Sigmoid colon (tissue), 7 donors: ENCODE results near the gene IL34. TPM values are rescaled to one million over a fixed set of nuclear protein-coding genes. Genes with fewer than 3 reads are reported as not detected.

Experiments
- DNase-seq: peaks from one replicate; pipeline ENCODE4 v3.0.0-alpha.2; 2019
- H3K27ac ChIP-seq, 4 donors: fragments of 200-600 bp; sonication (generic); one replicate each; pipeline ENCODE4 v1.5.1; 2016 to 2019; ENCODE audit warnings: mild to moderate bottlenecking in 1 of 4
- H3K27me3 ChIP-seq, 3 donors: fragments of 200-600 bp; sonication (generic); one replicate each; pipeline ENCODE4 v1.5.1; 2019; ENCODE audit warnings: mild to moderate bottlenecking in 1 of 3
- H3K36me3 ChIP-seq, 4 donors: fragments of 200-600 bp; sonication (generic); one replicate each; pipeline ENCODE4 v1.5.1; 2016 to 2019
- H3K4me1 ChIP-seq, 4 donors: fragments of 200-600 bp; sonication (generic); one replicate each; pipeline ENCODE4 v1.5.1; 2017 to 2019
- H3K4me3 ChIP-seq, 4 donors: fragments of 200-600 bp; sonication (generic); one replicate each; pipeline ENCODE4 v1.5.1; 2017 to 2019; ENCODE audit warnings: mild to moderate bottlenecking in 2 of 4, moderate library complexity in 1 of 4
- H3K9me3 ChIP-seq, 4 donors: fragments of 200-600 bp in 3 of 4; sonication (generic) in 3 of 4; one replicate each; pipeline versions ENCODE4 v1.5.1 to v1.6.1; 2013 to 2019
- CTCF ChIP-seq, 4 experiments: fragments of 450-650 bp in 3 of 4; fragments of 200-600 bp in 1 of 4; IDR thresholded peaks; one replicate each; pipeline ENCODE4 v1.5.1; 2016 to 2019; ENCODE audit warnings: antibody characterized with exemption in 4 of 4, mild to moderate bottlenecking in 3 of 4, moderate library complexity in 2 of 4
- EP300 ChIP-seq, 4 donors: sonication (generic); formaldehyde crosslinking; IDR thresholded peaks; one replicate each; pipeline ENCODE4 v1.6.1; 2017; ENCODE audit warnings: antibody characterized with exemption in 4 of 4
- POLR2A ChIP-seq, 2 donors: fragments of 450-650 bp; IDR thresholded peaks; one replicate each; pipeline ENCODE4 v1.6.1; 2016; ENCODE audit warnings: antibody characterized with exemption in 2 of 2, mild to moderate bottlenecking in 2 of 2, moderate library complexity in 2 of 2
- POLR2AphosphoS5 ChIP-seq, 4 donors: sonication (generic); formaldehyde crosslinking; IDR thresholded peaks; one replicate each; pipeline ENCODE4 v1.6.1; 2017; ENCODE audit warnings: antibody characterized with exemption in 4 of 4
- WGBS, 2 donors: extraction: QIAGEN DNeasy Blood & Tissue Kit; methylation state at CpG; one replicate each; pipeline ENCODE4 v1.1.7; 2013; 5-methylcytosine and 5-hydroxymethylcytosine counted together
- intact Hi-C: fragments of 100-400 bp; cut with DNase I; formaldehyde crosslinking; loops from one replicate; pipeline ENCODE4 v1.15.1; 2023
- polyA plus RNA-seq, 3 donors: library from polyadenylated mRNA; stranded (reverse); fragments of 200-250 nt; gene quantifications; one replicate each; pipeline ENCODE4 v1.2.3, GENCODE V29; 2013
- total RNA-seq, 4 donors: library from RNA; depleted of rRNA; stranded (reverse); fragments of >200 nt; gene quantifications; one replicate each; pipeline ENCODE4 v1.1.0, GENCODE V29; 2016
- donor health status: healthy with polysubstance abuse.
- donor health status: Bipolar disorder and iron deficiency.
- donor health status: healthy.

IL34 gene
- total and polyA plus RNA-seq, 7 donors = 1.8 to 5.5 (median 4.6) TPM; not detected in 2

- no peaks in the 10 kb centered on the region for H3K36me3 ChIP-seq
- H3K9me3 ChIP-seq = no peaks in the 10 kb centered on the region
- H3K4me1 ChIP-seq = peaks cover 0 to 8% (median 6%) of the 10 kb centered on the region in 4 donors
- no peak overlapping the region for H3K4me3 ChIP-seq
- H3K27me3 ChIP-seq = no peaks in the 10 kb centered on the region
- intact Hi-C loops = loop anchor here (2.0 to 10.0 kb wide), 3 partner anchors 75 to 278 kb away; no protein-coding TSS in a partner anchor
- WGBS, 2 donors = 83 to 84% methylated on average over 2 of the region's 2 CpGs
- no peak for DNase-seq
- TF ChIP-seq EP300 (IDR thresholded peaks at IDR 0.05) = no peak
- no peak for TF ChIP-seq POLR2AphosphoS5 (IDR thresholded peaks at IDR 0.05)
- no peak for TF ChIP-seq CTCF (IDR thresholded peaks at IDR 0.05)
- TF ChIP-seq POLR2A (IDR thresholded peaks at IDR 0.05) = no peak
- no peak overlapping the region for H3K27ac ChIP-seq
Measured at GRCh38 chr16:70652322-70652721, 6.0 kb downstream of the IL34 start.

DNA sequence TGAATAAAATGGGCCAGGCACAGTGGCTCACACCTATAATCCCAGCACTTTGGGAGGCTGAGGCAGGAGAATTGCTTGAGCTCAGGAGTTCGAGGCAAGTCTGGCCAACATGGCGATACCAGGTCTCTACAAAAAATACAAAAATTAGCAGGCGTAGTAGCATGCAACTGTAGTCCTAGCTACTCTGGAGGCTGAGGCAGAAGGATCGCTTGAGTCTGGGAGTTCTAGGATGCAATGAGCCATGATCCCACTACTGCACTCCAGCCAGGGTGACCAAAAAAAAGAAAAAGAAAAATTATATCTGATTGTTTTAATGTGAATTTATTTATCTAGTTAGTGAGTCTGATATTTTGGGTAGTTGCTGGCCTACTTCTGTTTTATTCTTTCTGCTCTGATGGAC is 7.0 kb downstream of the IL34 start:
- H3K4me1 ChIP-seq = peaks cover 0 to 8% (median 6%) of the 10 kb centered on the region in 4 donors
- H3K27me3 ChIP-seq = no peaks in the 10 kb centered on the region
- TF ChIP-seq POLR2AphosphoS5 (IDR thresholded peaks at IDR 0.05) (no peak), EP300 (IDR thresholded peaks at IDR 0.05) (no peak), POLR2A (IDR thresholded peaks at IDR 0.05) (no peak), CTCF (IDR thresholded peaks at IDR 0.05) (no peak)
- H3K36me3 ChIP-seq = no peaks in the 10 kb centered on the region
- WGBS, 2 donors = 84 to 95% methylated on average over 4 of the region's 4 CpGs
- no peak for DNase-seq
- intact Hi-C loops = loop anchor here (2.0 to 10.0 kb wide), 3 partner anchors 76 to 279 kb away; no protein-coding TSS in a partner anchor
- H3K9me3 ChIP-seq = no peaks in the 10 kb centered on the region
- no peak overlapping the region for H3K27ac ChIP-seq
- no peak overlapping the region for H3K4me3 ChIP-seq

- Histone ChIP-seq H3K27me3 (no peaks in the 10 kb centered on the region), H3K4me3 (peak overlapping the region in 3 of 4 donors; percentile 22 to 37 (median 26)), H3K27ac (peak overlapping the region in 3 of 4 donors; percentile 68 to 79 (median 76)), H3K36me3 (no peaks in the 10 kb centered on the region), H3K9me3 (no peaks in the 10 kb centered on the region), H3K4me1 (peaks cover 0 to 8% (median 6%) of the 10 kb centered on the region in 4 donors)
- peak; percentile 66 to 90 (median 81) for TF ChIP-seq POLR2AphosphoS5 (IDR thresholded peaks at IDR 0.05)
- peak; percentile 90 to 97 (median 96) for TF ChIP-seq CTCF (IDR thresholded peaks at IDR 0.05)
- no peak for TF ChIP-seq EP300 (IDR thresholded peaks at IDR 0.05)
- TF ChIP-seq POLR2A (IDR thresholded peaks at IDR 0.05) = no peak
- peak; percentile 92 for DNase-seq
- intact Hi-C loops = loop anchor here (2.0 to 10.0 kb wide), 3 partner anchors 77 to 279 kb away; no protein-coding TSS in a partner anchor
- 30 to 48% methylated on average over 35 of the region's 35 CpGs for WGBS, 2 donors
Measured at GRCh38 chr16:70653809-70654771, 7.7 kb downstream of the IL34 start.

DNA sequence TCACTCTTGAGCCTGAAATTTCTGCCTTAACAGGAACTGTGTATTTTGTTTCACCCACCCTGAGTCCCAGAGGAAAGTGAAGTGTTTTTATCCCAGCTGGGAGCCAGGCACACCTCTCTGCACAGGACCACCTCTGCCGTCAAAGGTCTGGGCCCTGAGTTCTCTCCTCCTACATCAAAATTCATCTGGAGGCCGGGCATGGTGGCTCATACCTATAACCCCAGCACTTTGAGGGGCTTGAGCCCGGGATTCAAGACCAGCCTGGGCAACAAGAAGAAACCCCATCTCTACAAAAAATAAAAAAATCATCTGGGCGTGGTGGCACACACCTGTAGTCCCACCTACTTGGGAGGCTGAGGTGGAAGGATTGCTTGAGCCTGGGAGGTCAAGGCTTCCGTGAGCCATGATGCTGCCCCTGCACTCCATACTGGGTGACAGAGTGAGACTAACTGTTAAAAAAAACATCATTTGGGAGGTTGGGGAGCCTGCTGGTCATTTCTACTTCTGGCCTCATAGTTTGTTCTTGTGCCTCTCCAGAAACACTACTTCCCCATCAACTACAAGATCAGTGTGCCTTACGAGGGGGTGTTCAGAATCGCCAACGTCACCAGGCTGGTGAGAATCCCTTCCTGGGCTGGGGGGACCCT is 9.8 kb downstream of the IL34 start:
- 83 to 86% methylated on average over 8 of the region's 8 CpGs for WGBS, 2 donors
- H3K9me3 ChIP-seq = no peaks in the 10 kb centered on the region
- no peak overlapping the region for H3K4me3 ChIP-seq
- TF ChIP-seq POLR2AphosphoS5 (IDR thresholded peaks at IDR 0.05) = no peak
- TF ChIP-seq CTCF (IDR thresholded peaks at IDR 0.05) = no peak
- TF ChIP-seq EP300 (IDR thresholded peaks at IDR 0.05) = no peak
- no peak for TF ChIP-seq POLR2A (IDR thresholded peaks at IDR 0.05)
- peaks cover 0 to 17% (median 8%) of the 10 kb centered on the region in 4 donors for H3K4me1 ChIP-seq
- DNase-seq = peak; percentile 57
- H3K27ac ChIP-seq = no peak overlapping the region
- no peaks in the 10 kb centered on the region for H3K36me3 ChIP-seq
- intact Hi-C loops = loop anchor here (10.0 kb wide), 1 partner anchor 281 kb away; no protein-coding TSS in a partner anchor
- H3K27me3 ChIP-seq = no peaks in the 10 kb centered on the region
